ENCODE measurements around the gene PLEKHH1.

Gene PLEKHH1

GRCh38 chr14:67532998-67533753 lies at the start of gene PLEKHH1:
Gene PLEKHH1, plus strand, starts transcription at chr14:67533290. Its CDS starts 8,578 bp downstream, at chr14:67541868.
- Mint-ChIP-seq H3K4me3 (peak within 1 kb of the TSS; percentile 71), H3K4me1 (ENCODE audit: low read depth) (peaks cover 7% of the 10 kb centered on the region), H3K36me3 (ENCODE audit: low read depth) (no peaks in the 10 kb centered on the region), H3K27me3 (peaks cover 58% of the 10 kb centered on the region), H3K27ac (no peak within 1 kb of the TSS), H3K9me3 (no peaks in the 10 kb centered on the region)
- intact Hi-C loops (cut with micrococcal nuclease), result no loop called here

GRCh38 chr14:67483579-67484285 lies 49.4 kb upstream of the PLEKHH1 start:
- no peak overlapping the region for H3K4me3 Mint-ChIP-seq
- H3K27me3 Mint-ChIP-seq, result peaks cover 2% of the 10 kb centered on the region
- peak overlapping the region; percentile 25 for H3K27ac Mint-ChIP-seq
- no peaks in the 10 kb centered on the region for H3K9me3 Mint-ChIP-seq
- peaks cover 63% of the 10 kb centered on the region for H3K4me1 Mint-ChIP-seq (ENCODE audit: low read depth)
- peaks cover 7% of the 10 kb centered on the region for H3K36me3 Mint-ChIP-seq (ENCODE audit: low read depth)
- intact Hi-C loops (cut with micrococcal nuclease), result no loop called here

- no peak overlapping the region for H3K27ac Mint-ChIP-seq
- H3K27me3 Mint-ChIP-seq, result peaks cover 2% of the 10 kb centered on the region
- no peak overlapping the region for H3K4me3 Mint-ChIP-seq
- H3K4me1 Mint-ChIP-seq (ENCODE audit: low read depth), result peaks cover 78% of the 10 kb centered on the region
- H3K9me3 Mint-ChIP-seq, result no peaks in the 10 kb centered on the region
- H3K36me3 Mint-ChIP-seq (ENCODE audit: low read depth), result peaks cover 7% of the 10 kb centered on the region
- intact Hi-C loops (cut with micrococcal nuclease), result no loop called here
These were observed 47.5 kb upstream of the PLEKHH1 start for GRCh38 chr14:67485501-67486095.

- peaks cover 69% of the 10 kb centered on the region for H3K4me1 Mint-ChIP-seq (ENCODE audit: low read depth)
- H3K27ac Mint-ChIP-seq, result no peak overlapping the region
- H3K4me3 Mint-ChIP-seq, result no peak overlapping the region
- peaks cover 7% of the 10 kb centered on the region for H3K36me3 Mint-ChIP-seq (ENCODE audit: low read depth)
- H3K9me3 Mint-ChIP-seq, result no peaks in the 10 kb centered on the region
- H3K27me3 Mint-ChIP-seq, result peaks cover 3% of the 10 kb centered on the region
- intact Hi-C loops (cut with micrococcal nuclease), result no loop called here
These were observed 46.2 kb upstream of the PLEKHH1 start for GRCh38 chr14:67486890-67487289.

- H3K36me3 Mint-ChIP-seq (ENCODE audit: low read depth), result peaks cover 7% of the 10 kb centered on the region
- H3K9me3 Mint-ChIP-seq, result no peaks in the 10 kb centered on the region
- no peak overlapping the region for H3K4me3 Mint-ChIP-seq
- intact Hi-C loops (cut with micrococcal nuclease), result no loop called here
- H3K27ac Mint-ChIP-seq, result peak overlapping the region; percentile 97
- H3K4me1 Mint-ChIP-seq (ENCODE audit: low read depth), result peaks cover 64% of the 10 kb centered on the region
- H3K27me3 Mint-ChIP-seq, result peaks cover 6% of the 10 kb centered on the region
These were observed 45.8 kb upstream of the PLEKHH1 start for GRCh38 chr14:67487332-67487731.

- Mint-ChIP-seq H3K36me3 (ENCODE audit: low read depth) (peaks cover 7% of the 10 kb centered on the region), H3K4me1 (ENCODE audit: low read depth) (peaks cover 67% of the 10 kb centered on the region), H3K4me3 (peak within 1 kb of the TSS; percentile 85), H3K27ac (peak within 1 kb of the TSS; percentile 97), H3K9me3 (peaks cover 6% of the 10 kb centered on the region), H3K27me3 (peaks cover 6% of the 10 kb centered on the region)
- intact Hi-C loops (cut with micrococcal nuclease), result no loop called here
These were observed 44.9 kb upstream of the PLEKHH1 start, which contains the start of gene TMEM229B for GRCh38 chr14:67487937-67488893. Gene TMEM229B, minus strand, starts transcription at chr14:67488721. Its CDS starts 14,798 bp downstream, at chr14:67473923.

GRCh38 chr14:67490196-67490595 lies 42.9 kb upstream of the PLEKHH1 start:
- Mint-ChIP-seq H3K27ac (no peak overlapping the region), H3K9me3 (peaks cover 20% of the 10 kb centered on the region), H3K4me3 (no peak overlapping the region), H3K4me1 (ENCODE audit: low read depth) (peaks cover 60% of the 10 kb centered on the region), H3K27me3 (peaks cover 6% of the 10 kb centered on the region), H3K36me3 (ENCODE audit: low read depth) (peaks cover 17% of the 10 kb centered on the region)
- intact Hi-C loops (cut with micrococcal nuclease), result no loop called here

- Mint-ChIP-seq H3K4me1 (ENCODE audit: low read depth) (peaks cover 52% of the 10 kb centered on the region), H3K27ac (no peak overlapping the region), H3K27me3 (peaks cover 6% of the 10 kb centered on the region), H3K9me3 (peaks cover 20% of the 10 kb centered on the region), H3K4me3 (no peak overlapping the region), H3K36me3 (ENCODE audit: low read depth) (peaks cover 17% of the 10 kb centered on the region)
- intact Hi-C loops (cut with micrococcal nuclease), result no loop called here
These were observed 41.8 kb upstream of the PLEKHH1 start for GRCh38 chr14:67491285-67491684.

- intact Hi-C loops (cut with micrococcal nuclease), result no loop called here
- no peak overlapping the region for H3K27ac Mint-ChIP-seq
- peaks cover 20% of the 10 kb centered on the region for H3K9me3 Mint-ChIP-seq
- H3K4me3 Mint-ChIP-seq, result no peak overlapping the region
- H3K27me3 Mint-ChIP-seq, result peaks cover 6% of the 10 kb centered on the region
- H3K36me3 Mint-ChIP-seq (ENCODE audit: low read depth), result peaks cover 11% of the 10 kb centered on the region
- peaks cover 54% of the 10 kb centered on the region for H3K4me1 Mint-ChIP-seq (ENCODE audit: low read depth)
These were observed 41.2 kb upstream of the PLEKHH1 start for GRCh38 chr14:67491741-67492507.

GRCh38 chr14:67492538-67492937 lies 40.6 kb upstream of the PLEKHH1 start:
- Mint-ChIP-seq H3K4me1 (ENCODE audit: low read depth) (peaks cover 48% of the 10 kb centered on the region), H3K27ac (no peak overlapping the region), H3K36me3 (ENCODE audit: low read depth) (peaks cover 11% of the 10 kb centered on the region), H3K9me3 (peaks cover 20% of the 10 kb centered on the region), H3K4me3 (no peak overlapping the region), H3K27me3 (peaks cover 6% of the 10 kb centered on the region)
- intact Hi-C loops (cut with micrococcal nuclease), result no loop called here

GRCh38 chr14:67493092-67493717 lies 39.9 kb upstream of the PLEKHH1 start:
- Mint-ChIP-seq H3K27me3 (peaks cover 4% of the 10 kb centered on the region), H3K4me1 (ENCODE audit: low read depth) (peaks cover 41% of the 10 kb centered on the region), H3K27ac (no peak overlapping the region), H3K36me3 (ENCODE audit: low read depth) (peaks cover 11% of the 10 kb centered on the region), H3K4me3 (no peak overlapping the region), H3K9me3 (peaks cover 20% of the 10 kb centered on the region)
- intact Hi-C loops (cut with micrococcal nuclease), result no loop called here

GRCh38 chr14:67495827-67496226 lies 37.3 kb upstream of the PLEKHH1 start:
- Mint-ChIP-seq H3K27me3 (peaks cover 4% of the 10 kb centered on the region), H3K36me3 (ENCODE audit: low read depth) (peaks cover 11% of the 10 kb centered on the region), H3K27ac (no peak overlapping the region), H3K9me3 (peaks cover 20% of the 10 kb centered on the region), H3K4me1 (ENCODE audit: low read depth) (peaks cover 17% of the 10 kb centered on the region), H3K4me3 (no peak overlapping the region)
- intact Hi-C loops (cut with micrococcal nuclease), result no loop called here

All from dendritic cell treated with granulocyte-macrophage colony-stimulating factor and Interleukin-4, amounts not matched to agents 40 ng/mL and 50 ng/mL, for 4 days (primary cell).